ENCODE data around the gene CACNA2D3.

DNA sequence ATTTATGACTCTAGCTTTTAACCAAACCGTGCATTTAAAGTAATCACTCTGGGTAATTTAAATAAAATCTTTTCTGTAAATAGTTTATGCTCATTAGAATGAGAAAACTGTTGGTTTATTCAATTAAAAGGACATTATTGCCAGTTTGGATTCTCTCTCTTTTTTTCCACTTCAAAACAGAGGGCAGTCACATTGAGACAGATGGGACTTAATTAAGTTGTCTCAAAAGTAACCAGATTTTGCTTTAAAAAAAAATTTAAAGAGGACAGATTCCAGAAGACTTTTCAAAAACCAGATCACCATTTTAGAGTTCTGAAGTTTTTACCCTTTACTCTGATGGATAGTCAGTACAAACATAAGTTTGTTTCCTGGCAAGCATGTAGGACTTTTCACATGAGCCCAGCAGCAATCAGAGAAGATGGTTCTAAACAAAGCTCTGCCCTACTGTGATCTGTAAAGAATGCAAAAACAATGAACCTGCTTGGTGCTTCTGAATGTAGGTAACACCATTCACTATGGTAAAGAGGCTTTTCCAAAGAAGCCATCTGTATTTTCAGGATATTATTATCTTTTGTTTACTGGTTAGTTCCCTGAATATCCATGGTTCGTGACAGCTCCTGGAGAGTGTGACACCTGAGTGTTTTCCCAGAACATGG, 669.3 kb downstream of the CACNA2D3 start:
- TF ChIP-seq, protein P1, sequence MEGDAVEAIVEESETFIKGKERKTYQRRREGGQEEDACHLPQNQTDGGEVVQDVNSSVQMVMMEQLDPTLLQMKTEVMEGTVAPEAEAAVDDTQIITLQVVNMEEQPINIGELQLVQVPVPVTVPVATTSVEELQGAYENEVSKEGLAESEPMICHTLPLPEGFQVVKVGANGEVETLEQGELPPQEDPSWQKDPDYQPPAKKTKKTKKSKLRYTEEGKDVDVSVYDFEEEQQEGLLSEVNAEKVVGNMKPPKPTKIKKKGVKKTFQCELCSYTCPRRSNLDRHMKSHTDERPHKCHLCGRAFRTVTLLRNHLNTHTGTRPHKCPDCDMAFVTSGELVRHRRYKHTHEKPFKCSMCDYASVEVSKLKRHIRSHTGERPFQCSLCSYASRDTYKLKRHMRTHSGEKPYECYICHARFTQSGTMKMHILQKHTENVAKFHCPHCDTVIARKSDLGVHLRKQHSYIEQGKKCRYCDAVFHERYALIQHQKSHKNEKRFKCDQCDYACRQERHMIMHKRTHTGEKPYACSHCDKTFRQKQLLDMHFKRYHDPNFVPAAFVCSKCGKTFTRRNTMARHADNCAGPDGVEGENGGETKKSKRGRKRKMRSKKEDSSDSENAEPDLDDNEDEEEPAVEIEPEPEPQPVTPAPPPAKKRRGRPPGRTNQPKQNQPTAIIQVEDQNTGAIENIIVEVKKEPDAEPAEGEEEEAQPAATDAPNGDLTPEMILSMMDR (IDR thresholded peaks at IDR 0.05): no peak
- no peak for TF ChIP-seq POLR2A (IDR thresholded peaks at IDR 0.05)
